ENCODE results near the gene ANKRD55. TPM values are rescaled to one million over a fixed set of nuclear protein-coding genes. Genes with fewer than 3 reads are reported as not detected.
A peak's percentile ranks its signal among the peaks of the same experiment; 100 is the strongest.
"Not testable (repeated sequence)": the region's sequence is repeated elsewhere in the genome, so short reads cannot be mapped to it uniquely, and the experiment has no call there.

ANKRD55 gene
- total RNA-seq, 1 donor from 2014 or later, result 1.4 TPM

DNA sequence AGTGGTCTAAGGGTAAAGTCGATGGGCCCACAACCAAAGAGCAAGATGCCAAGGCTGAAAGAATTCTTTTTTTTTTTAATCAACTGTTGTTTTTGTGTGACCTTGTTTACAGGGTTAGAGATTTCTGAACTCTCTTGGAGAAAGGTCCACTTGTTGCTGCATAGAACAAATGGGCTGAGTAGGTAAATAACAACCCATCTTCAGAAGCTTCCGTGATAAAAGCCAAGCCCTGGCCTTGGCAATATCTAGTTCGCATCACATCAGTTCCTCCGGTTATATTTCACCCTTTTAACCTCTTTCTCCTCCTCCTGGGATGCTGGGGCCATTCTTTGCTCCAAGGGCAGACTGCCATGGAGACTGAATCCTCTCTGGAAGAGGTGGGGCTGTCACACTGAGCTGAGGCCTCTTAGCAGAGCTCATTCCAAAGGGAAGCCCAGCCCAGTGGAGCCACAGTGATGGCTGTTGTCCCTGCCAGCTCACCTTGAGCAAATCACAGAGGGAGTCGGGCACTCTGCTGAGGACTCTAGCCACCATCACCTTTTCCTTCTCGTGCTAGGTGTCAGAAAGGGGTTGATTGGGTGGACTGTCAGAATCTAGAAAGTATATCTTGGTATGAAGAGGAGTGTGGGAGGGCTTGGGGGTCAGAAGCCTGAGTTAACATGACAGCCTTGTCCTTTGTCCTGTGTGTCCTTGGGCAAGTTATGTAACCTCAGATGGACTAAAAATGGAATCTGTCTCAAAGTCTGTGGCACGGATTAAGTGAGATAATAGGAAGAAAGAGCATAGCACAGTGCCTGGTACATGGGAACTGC is 17.9 kb downstream of the ANKRD55 start:
- no peak for DNase-seq (ENCODE audit: low spot score)
- Mint-ChIP-seq H3K27me3 (ENCODE audit: low read depth) (no peaks in the 10 kb centered on the region), H3K27ac (no peak overlapping the region), H3K9me3 (peaks cover 40% of the 10 kb centered on the region), H3K4me1 (ENCODE audit: low read depth) (no peaks in the 10 kb centered on the region), H3K36me3 (ENCODE audit: low read depth) (peaks cover 6% of the 10 kb centered on the region), H3K4me3 (ENCODE audit: low read depth) (no peak overlapping the region)
- intact Hi-C loops (cut with micrococcal nuclease), result no loop called here

DNA sequence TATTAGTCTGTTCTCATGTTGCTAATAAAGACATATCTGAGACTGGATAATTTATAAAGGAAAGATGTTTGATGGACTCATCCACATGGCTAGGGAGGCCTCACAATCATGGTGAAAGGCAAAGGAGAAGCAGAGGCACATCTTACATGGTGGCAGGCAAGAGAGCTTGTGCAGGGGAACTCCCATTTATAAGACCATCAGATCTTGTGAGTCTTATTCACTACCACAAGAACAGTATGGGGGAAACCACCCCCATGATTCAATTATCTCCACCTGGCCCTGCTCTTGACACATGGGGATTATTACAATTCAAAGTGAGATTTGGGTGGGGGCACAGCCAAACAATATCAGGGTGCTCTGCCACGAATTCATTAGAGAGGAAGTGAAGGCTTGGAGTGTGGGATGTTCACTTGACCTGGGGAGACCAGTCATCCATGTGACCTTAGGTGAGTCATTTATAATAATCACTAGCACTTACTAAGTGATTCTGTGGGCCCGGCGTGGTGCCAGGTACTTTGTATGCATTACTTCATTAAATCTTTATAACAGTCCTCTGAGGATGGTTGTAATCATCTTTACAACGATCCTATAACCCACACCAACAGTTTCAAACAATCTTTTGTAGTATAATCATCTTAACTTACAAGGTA is 19.1 kb downstream of the ANKRD55 start:
- DNase-seq (ENCODE audit: low spot score); H3K4me3 Mint-ChIP-seq (ENCODE audit: low read depth); H3K27ac Mint-ChIP-seq; H3K36me3 Mint-ChIP-seq (ENCODE audit: low read depth); intact Hi-C loops (cut with micrococcal nuclease); H3K4me1 Mint-ChIP-seq (ENCODE audit: low read depth); H3K27me3 Mint-ChIP-seq (ENCODE audit: low read depth): not testable (repeated sequence)
- H3K9me3 Mint-ChIP-seq, result peaks cover 33% of the 10 kb centered on the region

DNA sequence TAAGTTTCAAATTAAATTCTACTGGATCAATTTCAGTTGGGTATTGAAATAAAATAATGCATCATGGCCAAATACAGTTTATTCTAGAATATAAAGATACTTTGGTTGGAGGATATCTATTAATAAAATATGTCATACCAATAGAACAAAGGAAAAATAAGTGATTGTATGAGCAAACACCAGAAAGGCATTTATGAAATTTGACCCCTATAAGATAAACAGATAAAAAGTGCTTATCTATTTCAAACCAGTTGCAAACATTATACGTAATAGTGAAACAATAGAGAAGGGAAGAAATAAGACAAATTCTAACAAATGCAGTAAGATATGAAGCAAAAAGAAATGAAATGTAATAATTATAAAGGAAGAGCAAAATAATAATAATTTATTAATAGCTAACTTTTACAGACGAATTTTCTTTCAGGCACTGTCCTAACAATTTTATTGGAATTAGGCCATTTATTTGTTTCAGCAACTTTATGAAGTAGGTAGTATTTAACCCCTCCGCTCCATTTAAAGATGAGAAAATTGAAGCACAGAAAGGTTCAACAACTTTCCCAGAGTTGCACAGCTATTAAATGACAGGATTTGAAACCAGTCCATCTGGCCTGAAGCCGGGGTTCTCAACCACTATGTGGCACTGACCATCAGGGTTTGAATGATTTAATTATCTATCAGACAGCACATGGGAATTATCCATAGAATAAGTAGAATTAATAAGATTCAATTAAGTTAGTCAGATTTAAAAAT is 20.8 kb downstream of the ANKRD55 start:
- no peaks in the 10 kb centered on the region for H3K27me3 Mint-ChIP-seq (ENCODE audit: low read depth)
- intact Hi-C loops (cut with micrococcal nuclease), result no loop called here
- peaks cover 24% of the 10 kb centered on the region for H3K9me3 Mint-ChIP-seq
- H3K4me1 Mint-ChIP-seq (ENCODE audit: low read depth), result no peaks in the 10 kb centered on the region
- no peak overlapping the region for H3K4me3 Mint-ChIP-seq (ENCODE audit: low read depth)
- H3K36me3 Mint-ChIP-seq (ENCODE audit: low read depth), result peaks cover 6% of the 10 kb centered on the region
- H3K27ac Mint-ChIP-seq, result no peak overlapping the region
- no peak for DNase-seq (ENCODE audit: low spot score)

DNA sequence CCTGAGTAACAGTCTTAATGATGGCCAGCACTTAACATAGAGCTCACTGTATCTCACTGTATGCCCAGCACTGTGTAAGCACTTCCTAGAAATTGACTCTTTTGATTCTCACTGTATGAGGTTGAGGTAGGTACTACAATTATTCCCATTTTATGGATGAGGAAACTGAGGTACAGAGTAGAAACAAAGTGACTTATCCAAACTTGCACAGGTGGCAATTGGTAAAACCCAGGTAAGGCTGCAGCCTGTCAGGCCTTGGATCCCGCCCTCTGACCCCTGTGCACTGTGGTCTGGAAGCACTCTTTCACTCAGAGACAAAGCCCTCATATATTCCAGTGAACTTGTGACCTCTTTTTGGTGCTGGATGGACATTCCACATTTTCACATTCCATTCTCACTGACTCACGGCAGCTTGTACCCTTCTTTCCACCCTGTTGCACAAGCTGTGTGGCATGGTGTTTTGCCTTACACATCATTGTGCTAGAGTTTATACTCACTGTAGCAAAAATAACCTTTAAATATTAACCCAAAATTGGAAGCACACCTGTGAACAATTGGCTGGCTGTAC is 21.7 kb downstream of the ANKRD55 start:
- Mint-ChIP-seq H3K4me1 (ENCODE audit: low read depth) (no peaks in the 10 kb centered on the region), H3K36me3 (ENCODE audit: low read depth) (peaks cover 2% of the 10 kb centered on the region), H3K9me3 (peaks cover 16% of the 10 kb centered on the region), H3K27ac (no peak overlapping the region), H3K4me3 (ENCODE audit: low read depth) (no peak overlapping the region), H3K27me3 (ENCODE audit: low read depth) (no peaks in the 10 kb centered on the region)
- DNase-seq (ENCODE audit: low spot score), result no peak
- intact Hi-C loops (cut with micrococcal nuclease), result no loop called here

DNA sequence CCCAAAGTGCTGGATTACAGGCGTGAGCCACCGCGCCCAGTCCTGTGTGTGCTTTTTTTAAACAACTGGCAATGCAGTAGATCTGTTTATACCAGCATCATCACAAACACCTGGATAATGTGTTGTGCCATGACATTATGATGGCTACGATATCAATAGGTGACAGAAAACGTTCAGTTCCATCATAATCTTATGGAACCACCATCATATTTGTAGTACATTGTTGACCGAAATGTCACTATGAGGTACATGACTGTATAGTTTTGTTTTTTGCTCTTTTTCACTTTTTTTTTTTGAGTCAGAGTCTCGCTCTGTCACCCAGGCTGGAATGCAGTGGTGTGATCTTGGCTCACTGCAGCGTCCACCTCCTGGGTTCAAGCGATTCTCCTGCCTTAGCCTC is 24.4 kb downstream of the ANKRD55 start:
- no peaks in the 10 kb centered on the region for H3K36me3 Mint-ChIP-seq (ENCODE audit: low read depth)
- no peak overlapping the region for H3K27ac Mint-ChIP-seq
- no peak for DNase-seq (ENCODE audit: low spot score)
- intact Hi-C loops (cut with micrococcal nuclease), result loop anchor here (10.0 kb wide), 1 partner anchor 494 kb away; the partner anchor contains the start of gene SLC38A9
- no peaks in the 10 kb centered on the region for H3K4me1 Mint-ChIP-seq (ENCODE audit: low read depth)
- H3K27me3 Mint-ChIP-seq (ENCODE audit: low read depth), result no peaks in the 10 kb centered on the region
- H3K4me3 Mint-ChIP-seq (ENCODE audit: low read depth), result no peak overlapping the region
- H3K9me3 Mint-ChIP-seq, result peaks cover 13% of the 10 kb centered on the region

DNA sequence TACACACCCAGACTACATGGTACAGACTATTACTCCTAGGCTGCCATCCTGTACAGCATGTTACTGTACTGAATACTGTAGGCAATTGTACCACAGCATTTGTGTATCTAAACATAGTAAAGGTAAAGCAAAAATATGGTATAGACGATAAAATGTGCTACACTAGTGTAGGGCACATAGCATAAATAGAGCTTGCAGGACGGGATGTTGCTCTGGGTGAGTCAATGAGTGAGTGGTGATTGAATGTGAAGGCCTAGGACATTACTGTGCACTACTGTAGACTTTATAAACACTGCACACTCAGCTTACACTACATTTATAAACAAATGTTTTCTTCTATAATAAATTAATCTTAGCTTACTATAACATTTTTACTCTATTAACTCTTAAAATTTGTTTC is 25.6 kb downstream of the ANKRD55 start:
- H3K36me3 Mint-ChIP-seq (ENCODE audit: low read depth), result no peaks in the 10 kb centered on the region
- intact Hi-C loops (cut with micrococcal nuclease), result loop anchor here (10.0 kb wide), 1 partner anchor 493 kb away; the partner anchor contains the start of gene SLC38A9
- H3K4me3 Mint-ChIP-seq (ENCODE audit: low read depth), result no peak overlapping the region
- H3K27ac Mint-ChIP-seq, result no peak overlapping the region
- no peaks in the 10 kb centered on the region for H3K27me3 Mint-ChIP-seq (ENCODE audit: low read depth)
- H3K4me1 Mint-ChIP-seq (ENCODE audit: low read depth), result peaks cover 3% of the 10 kb centered on the region
- DNase-seq (ENCODE audit: low spot score), result no peak
- H3K9me3 Mint-ChIP-seq, result peaks cover 7% of the 10 kb centered on the region

DNA sequence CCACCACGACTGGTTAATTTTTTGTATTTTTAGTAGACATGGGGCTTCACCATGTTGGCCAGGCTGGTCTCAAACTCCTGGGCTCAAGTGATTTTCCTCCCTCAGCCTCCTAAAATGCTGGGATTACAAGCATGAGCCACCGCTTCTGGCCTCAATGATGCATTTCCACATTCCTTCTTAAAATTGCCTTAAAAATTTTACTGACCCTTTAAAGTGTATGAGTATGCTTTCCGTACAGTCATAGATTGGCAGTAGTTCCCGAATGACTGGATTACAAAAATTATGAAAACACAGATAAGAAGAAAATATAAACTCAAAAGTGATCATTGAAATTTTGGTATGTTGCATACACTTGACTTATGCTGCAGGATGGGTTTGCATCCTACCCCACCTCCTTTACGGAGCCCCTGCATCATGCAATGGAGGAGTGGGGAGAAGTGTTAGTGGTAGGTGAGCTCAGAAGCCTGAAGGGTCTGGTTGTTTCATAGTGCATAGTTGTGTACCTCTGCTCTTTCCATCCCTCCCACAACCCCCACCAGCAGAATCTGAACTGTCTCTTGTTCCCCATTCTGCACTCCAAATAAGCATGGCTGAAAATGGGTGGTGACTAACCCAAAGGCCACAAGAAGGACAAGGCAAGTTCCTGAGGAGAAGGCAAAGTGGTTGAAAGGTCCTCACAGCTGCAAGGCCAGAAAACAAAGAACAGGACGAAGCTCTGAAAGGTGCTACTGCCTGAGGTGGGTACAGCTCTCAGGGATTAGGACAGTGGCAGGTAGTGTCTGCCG is 26.8 kb downstream of the ANKRD55 start:
- Mint-ChIP-seq H3K36me3 (ENCODE audit: low read depth) (no peaks in the 10 kb centered on the region), H3K9me3 (peaks cover 7% of the 10 kb centered on the region), H3K27ac (no peak overlapping the region), H3K27me3 (ENCODE audit: low read depth) (no peaks in the 10 kb centered on the region), H3K4me1 (ENCODE audit: low read depth) (peaks cover 14% of the 10 kb centered on the region), H3K4me3 (ENCODE audit: low read depth) (no peak overlapping the region)
- intact Hi-C loops (cut with micrococcal nuclease), result loop anchor here (10.0 kb wide), 1 partner anchor 492 kb away; the partner anchor contains the start of gene SLC38A9
- DNase-seq (ENCODE audit: low spot score), result no peak

DNA sequence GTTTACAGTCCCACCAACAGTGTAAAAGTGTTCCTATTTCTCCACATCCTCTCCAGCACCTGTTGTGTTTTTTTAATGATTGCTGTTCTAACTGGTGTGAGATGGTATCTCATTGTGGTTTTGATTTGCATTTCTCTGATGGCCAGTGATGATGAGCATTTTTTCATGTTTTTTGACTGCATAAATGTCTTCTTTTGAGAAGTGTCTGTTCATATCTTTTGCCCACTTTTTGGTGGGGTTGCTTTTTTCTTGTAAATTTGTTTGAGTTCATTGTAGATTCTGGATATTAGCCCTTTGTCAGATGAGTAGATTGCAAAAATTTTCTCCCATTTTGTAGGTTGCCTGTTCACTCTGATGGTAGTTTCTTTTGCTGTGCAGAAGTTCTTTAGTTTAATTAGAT is 29.2 kb downstream of the ANKRD55 start:
- not testable (repeated sequence) for H3K27ac Mint-ChIP-seq; H3K27me3 Mint-ChIP-seq (ENCODE audit: low read depth); H3K4me3 Mint-ChIP-seq (ENCODE audit: low read depth); DNase-seq (ENCODE audit: low spot score); H3K36me3 Mint-ChIP-seq (ENCODE audit: low read depth); H3K9me3 Mint-ChIP-seq
- intact Hi-C loops (cut with micrococcal nuclease), result loop anchor here (5.0 to 10.0 kb wide), 3 partner anchors 212 to 1032 kb away; partner anchors contain the start of genes CDC20B, IL6ST and SLC38A9
- peaks cover 21% of the 10 kb centered on the region for H3K4me1 Mint-ChIP-seq (ENCODE audit: low read depth)

DNA sequence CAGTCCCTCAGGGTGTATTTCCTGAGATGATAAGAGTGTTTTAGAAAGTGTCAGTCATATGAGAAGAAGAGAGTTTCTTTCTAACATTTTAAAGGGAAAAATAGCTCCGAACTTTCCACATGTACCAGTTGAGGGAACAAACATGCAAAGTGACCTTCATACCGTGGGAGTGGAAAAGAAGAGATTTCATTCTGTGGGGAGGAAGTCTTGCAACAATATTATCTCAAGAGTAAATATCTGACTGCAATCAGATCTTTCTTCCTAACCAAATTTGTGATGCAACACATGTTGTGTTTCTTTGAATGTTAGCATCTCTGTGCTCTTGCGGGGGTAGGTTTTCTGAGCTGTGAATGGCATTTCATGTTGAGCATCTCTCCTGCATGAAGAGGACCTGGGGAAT is 30.6 kb downstream of the ANKRD55 start:
- H3K27ac Mint-ChIP-seq, result no peak overlapping the region
- intact Hi-C loops (cut with micrococcal nuclease), result loop anchor here (5.0 to 10.0 kb wide), 3 partner anchors 210 to 1030 kb away; partner anchors contain the start of genes CDC20B, IL6ST and SLC38A9

DNA sequence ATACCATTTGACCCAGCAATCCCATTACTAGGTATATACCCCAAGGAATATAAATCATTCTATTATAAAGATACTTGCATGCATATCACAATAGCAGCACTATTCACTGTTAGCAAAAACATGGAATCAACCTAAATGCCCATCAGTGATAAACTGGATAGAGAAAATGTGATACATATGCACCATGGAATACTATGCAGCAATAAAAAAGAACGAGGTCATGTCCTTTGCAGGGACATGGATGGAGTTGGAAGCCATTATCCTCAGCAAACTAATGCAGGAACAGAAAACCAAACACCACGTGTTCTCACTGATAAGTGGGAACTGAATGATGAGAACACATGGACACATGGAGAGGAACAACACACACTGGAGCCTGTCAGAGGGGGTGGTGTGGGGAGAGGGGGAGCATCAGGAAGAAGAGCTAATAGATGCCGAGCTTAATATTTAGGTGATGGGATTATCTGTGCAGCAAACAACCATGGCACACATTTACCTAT is 31.3 kb downstream of the ANKRD55 start:
- peaks cover 21% of the 10 kb centered on the region for H3K4me1 Mint-ChIP-seq (ENCODE audit: low read depth)
- not testable (repeated sequence) for H3K9me3 Mint-ChIP-seq; H3K27me3 Mint-ChIP-seq (ENCODE audit: low read depth); H3K4me3 Mint-ChIP-seq (ENCODE audit: low read depth); DNase-seq (ENCODE audit: low spot score); H3K36me3 Mint-ChIP-seq (ENCODE audit: low read depth); H3K27ac Mint-ChIP-seq
- intact Hi-C loops (cut with micrococcal nuclease), result loop anchor here (1.0 to 10.0 kb wide), 5 partner anchors 210 to 1030 kb away; partner anchors contain the start of genes CDC20B, IL6ST and SLC38A9

More for the DNA sequence above, 30.6 kb downstream of the ANKRD55 start:
- Mint-ChIP-seq H3K9me3 (peaks cover 7% of the 10 kb centered on the region), H3K27me3 (ENCODE audit: low read depth) (no peaks in the 10 kb centered on the region), H3K4me3 (ENCODE audit: low read depth) (no peak overlapping the region), H3K36me3 (ENCODE audit: low read depth) (no peaks in the 10 kb centered on the region), H3K4me1 (ENCODE audit: low read depth) (peaks cover 21% of the 10 kb centered on the region)
- no peak for DNase-seq (ENCODE audit: low spot score)

DNA sequence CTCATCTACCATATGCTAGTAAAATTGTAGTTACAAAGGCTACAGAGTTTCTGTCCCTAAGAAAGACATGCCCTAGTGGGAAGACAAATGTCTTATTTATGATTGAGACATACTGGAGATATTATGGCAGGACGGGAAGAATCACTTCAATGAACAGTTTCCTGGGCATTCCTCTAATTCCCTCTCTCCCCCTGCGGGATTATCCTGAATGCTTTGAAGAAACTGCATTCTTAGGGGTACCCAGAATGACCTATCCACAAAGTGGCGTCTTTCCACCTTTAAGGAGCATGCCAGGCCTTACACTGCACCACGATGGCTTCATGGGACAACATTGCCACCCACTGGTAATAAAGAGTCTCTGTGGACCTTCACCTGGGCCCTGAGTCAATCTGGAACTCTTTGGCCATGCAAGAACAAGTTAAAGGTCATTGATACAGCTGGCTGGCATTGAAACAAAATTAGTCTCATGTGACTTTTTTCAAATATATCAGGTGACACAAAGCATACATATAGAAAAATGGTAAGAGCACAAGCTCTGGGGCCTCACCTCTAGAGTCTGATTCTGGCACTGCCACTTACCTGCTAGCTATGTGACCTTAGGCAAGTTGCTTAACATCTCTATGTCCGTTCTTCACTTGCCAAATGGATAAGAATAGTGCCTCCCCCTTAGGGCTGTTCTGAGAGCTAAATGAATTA is 32.0 kb downstream of the ANKRD55 start:
- peaks cover 21% of the 10 kb centered on the region for H3K4me1 Mint-ChIP-seq (ENCODE audit: low read depth)
- H3K27me3 Mint-ChIP-seq (ENCODE audit: low read depth), result no peaks in the 10 kb centered on the region
- no peak overlapping the region for H3K4me3 Mint-ChIP-seq (ENCODE audit: low read depth)
- H3K27ac Mint-ChIP-seq, result no peak overlapping the region
- DNase-seq (ENCODE audit: low spot score), result peak; percentile 46
- peaks cover 7% of the 10 kb centered on the region for H3K9me3 Mint-ChIP-seq
- intact Hi-C loops (cut with micrococcal nuclease), result loop anchor here (1.0 to 10.0 kb wide), 5 partner anchors 209 to 1029 kb away; partner anchors contain the start of genes CDC20B, IL6ST and SLC38A9
- H3K36me3 Mint-ChIP-seq (ENCODE audit: low read depth), result no peaks in the 10 kb centered on the region
